NT2/D1 (cell line): Measurements from ENCODE around the gene RUNX2.

Experiments
- SUZ12 ChIP-seq: IDR thresholded peaks from 2 replicates; pipeline ENCODE4 v1.6.1; 2011; ENCODE audit not compliant: insufficient read length, insufficient read depth; ENCODE audit errors: extremely low read depth
- YY1 ChIP-seq: IDR thresholded peaks from 2 replicates; pipeline ENCODE4 v1.6.1; 2011; ENCODE audit not compliant: insufficient read length, insufficient read depth
- ZNF274 ChIP-seq: IDR thresholded peaks from 2 replicates; pipeline ENCODE4 v1.6.1; 2011; ENCODE audit warnings: mild to moderate bottlenecking, low read depth, low read length

- TF ChIP-seq YY1, result no peak
- TF ChIP-seq SUZ12, result no peak
- TF ChIP-seq ZNF274, result no peak
Observed at GRCh38 chr6:45344900-45345299, 16.8 kb downstream of the RUNX2 start.
